GDM1 (cell line): ENCODE results near the gene FA2H.
A peak's percentile ranks its signal among the peaks of the same experiment; 100 is the strongest.
"Not testable (repeated sequence)": the region's sequence is repeated elsewhere in the genome, so short reads cannot be mapped to it uniquely, and the experiment has no call there.

Source experiments
- DNase-seq: peaks from one replicate; lab custom pipeline; 2025; lab: John Stamatoyannopoulos, UW

Gene FA2H

DNA sequence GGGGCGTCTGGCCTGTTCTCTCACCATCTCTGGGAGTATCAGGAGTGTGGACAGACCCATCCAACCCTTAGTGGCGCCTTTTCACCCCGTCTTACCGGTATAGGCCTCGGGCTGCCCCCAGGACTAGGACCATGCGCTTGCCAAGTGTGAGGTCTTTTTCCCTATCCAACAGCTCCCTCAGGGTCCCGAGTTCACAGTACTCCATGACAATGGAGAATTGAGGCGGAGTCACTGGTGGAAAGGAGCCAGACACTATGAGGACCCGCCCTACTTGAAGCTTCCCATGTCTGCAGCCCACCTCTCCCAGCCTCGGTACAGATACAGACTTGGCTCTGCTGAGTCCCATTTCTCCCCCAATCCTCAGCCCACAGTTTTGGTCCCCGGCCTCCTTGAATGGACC, 92.1 kb downstream of the FA2H start:
- no peak for DNase-seq

DNA sequence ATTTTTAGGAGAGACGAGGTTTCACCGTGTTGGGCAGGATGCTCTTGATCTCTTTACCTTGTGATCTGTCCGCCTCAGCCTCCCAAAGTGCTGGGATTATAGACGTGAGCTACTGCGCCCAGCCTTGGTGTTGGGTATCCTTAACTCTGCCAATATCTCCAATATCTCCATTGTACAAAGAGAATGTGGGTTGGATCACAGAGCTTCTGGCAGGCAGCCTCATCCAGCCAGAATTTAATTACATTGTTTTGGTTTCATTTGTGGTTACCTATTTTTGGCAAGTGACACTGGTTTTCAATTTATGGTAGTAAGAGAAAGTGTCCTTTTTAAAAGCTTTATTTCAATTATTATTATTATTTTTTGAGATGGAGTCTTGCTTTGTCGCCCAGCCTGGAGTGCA, 93.9 kb downstream of the FA2H start:
- DNase-seq, result no peak

DNA sequence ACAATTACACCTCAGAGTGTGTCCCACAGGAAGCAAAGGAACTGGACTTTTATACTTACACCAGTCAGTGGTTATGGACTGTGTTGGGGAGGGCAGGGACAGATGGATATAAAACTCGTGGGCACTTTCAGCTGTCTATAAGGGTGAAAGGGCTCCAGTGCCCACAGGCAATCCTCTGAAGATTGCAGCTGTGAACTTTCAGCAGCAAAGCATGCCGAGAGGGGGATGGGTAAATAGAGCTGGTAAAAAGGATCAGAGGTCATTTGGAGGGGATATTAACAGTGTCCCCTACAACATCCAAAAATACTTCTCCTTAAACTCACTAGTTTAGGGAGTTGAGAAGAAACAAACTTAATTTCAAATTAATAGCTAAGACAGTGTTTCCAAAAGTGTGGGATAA, 94.6 kb downstream of the FA2H start:
- DNase-seq, result no peak

DNA sequence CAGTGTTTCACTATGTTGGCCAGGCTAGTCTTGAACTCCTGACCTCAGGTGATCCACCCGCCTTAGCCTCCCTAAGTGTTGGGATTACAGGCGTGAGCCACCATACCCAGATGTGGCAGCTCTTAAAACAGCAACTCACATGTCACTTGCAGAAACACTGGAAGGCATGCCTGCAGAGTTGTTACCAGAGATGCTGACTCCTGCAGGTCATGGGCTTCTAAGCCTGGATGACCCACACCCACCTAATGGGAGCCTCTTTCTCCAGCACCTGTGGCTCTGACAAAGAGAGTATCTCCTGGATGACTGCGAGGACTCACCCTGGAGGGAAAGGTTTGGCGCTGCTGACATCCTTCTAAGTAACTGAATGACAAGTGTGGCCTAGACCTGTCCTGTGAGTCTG, 96.8 kb downstream of the FA2H start:
- no peak for DNase-seq

DNA sequence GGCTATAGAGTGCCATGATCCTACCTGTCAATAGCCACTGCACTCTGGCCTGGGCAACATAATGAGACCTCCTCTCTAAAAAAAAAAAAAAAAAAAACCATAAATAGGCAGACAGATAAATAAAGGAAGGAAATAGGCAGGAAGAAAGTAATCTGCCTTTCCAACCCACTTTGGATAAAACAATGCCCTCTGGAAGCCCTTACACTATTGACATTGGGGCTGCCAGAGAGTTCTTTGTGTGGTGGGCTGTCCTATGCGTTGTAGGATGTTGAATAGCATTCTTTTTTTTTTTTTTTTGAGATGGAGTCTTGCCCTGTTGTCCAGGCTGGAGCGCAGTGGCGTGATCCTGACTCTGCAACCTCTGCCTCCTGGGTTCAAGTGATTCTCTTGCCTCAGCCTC, 100.7 kb downstream of the FA2H start:
- DNase-seq, result no peak

DNA sequence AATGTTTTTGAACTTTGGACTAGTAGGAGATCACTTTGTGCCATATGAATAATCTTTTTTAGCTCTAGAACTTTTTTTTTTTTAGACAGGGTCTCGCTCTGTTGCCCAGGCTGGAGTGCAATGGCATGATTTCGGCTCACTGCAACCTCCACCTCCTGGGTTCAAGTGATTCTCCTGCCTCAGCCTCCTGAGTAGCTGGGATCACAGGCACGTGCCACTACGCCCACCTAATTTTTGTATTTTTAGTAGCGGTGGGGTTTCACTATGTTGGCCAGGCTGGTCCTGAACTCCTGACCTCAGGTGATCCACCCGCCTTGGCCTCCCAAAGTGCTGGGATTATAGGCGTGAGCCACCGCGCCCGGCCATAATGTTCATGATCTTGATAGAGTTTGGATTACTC, 105.7 kb downstream of the FA2H start:
- not testable (repeated sequence) for DNase-seq

DNA sequence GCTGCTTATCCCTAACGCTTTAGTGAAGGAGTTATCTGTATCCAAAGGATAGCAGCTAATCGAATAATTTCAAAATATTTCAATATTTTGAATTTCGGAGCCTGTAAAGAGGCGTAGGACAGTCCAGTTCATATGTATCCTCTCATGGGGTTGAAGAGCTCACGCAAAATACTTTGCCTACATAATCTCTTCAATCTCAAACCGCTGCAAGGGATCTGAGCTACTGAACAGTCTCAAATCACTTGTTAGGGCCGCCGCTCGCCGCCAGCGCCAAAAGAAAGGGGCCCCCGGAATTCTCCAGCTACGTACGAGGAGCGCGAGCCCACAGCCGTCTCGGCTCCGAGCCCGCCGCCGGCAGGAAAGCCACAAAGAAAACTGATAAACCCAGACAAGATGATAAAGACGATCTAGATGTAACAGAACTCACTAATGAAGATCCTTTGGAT, 107.3 kb downstream of the FA2H start:
- DNase-seq, result no peak

DNA sequence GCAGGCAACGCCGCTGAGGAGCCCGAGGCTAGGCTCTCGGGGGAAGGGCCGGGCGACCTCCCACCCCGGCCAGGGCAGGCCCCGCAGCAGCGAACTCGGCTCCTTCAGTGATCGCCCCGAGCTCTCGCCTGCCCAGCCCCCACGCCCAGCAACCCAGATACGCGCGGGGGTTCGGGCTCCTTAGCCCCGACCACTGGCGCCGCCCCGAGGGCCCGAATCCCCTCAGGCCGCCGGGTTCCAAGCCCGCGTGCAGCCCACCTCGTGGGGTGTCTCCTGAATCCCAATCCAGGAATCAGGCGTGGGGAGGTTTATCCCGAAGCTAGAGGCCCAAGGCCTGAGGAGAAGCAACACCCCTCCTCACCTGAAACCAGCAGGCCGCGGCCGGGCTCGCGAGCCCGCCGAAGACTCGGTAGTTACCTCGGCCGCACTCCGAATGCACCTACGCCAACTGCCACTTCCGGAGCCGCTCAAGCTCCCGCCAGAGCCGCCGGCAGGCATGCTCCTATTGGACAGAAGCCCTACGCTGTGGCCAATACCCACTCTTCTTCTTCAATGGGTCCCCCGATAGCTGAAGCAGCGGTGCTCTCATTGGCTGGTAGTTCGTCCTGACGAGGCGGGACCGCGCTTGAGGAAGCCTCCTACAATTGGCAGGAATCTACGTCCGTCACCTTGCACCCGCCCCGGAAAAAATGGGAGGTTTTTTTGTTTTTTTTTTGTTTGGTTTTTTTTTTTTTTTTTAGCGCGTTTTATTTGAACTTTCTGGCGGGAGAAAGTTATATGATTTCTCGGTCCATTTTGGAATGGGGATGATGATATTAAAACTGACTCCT, 108.0 kb downstream of the FA2H start, which contains the start of gene RFWD3:
TSS of gene RFWD3 (minus strand) at position 453 of the 830 bp plus-strand sequence. CDS start 5,428 bp downstream, outside the sequence.
- DNase-seq, result peak; percentile 90

DNA sequence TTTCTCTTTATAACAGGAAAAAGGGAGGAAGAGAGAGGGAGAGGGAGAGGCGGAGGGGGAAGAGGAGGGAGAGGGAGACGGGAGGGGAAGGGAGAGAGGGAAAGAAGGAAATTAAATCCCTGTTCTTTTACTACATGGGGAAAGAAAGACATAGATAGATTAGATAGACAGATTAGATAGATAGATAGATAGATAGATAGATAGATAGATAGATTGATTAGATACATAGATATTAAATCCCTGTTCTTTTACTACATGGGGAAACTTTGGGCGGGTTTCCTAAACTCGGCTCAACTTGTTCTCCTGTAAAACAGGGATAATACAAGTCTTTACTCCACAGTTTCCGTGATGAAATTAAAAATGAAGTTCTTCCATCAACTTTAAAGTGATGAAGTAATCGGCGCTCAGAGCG, 108.6 kb downstream of the FA2H start:
- no peak for DNase-seq
